Measurements from ENCODE around the gene ARID3C.

Gene ARID3C

DNA sequence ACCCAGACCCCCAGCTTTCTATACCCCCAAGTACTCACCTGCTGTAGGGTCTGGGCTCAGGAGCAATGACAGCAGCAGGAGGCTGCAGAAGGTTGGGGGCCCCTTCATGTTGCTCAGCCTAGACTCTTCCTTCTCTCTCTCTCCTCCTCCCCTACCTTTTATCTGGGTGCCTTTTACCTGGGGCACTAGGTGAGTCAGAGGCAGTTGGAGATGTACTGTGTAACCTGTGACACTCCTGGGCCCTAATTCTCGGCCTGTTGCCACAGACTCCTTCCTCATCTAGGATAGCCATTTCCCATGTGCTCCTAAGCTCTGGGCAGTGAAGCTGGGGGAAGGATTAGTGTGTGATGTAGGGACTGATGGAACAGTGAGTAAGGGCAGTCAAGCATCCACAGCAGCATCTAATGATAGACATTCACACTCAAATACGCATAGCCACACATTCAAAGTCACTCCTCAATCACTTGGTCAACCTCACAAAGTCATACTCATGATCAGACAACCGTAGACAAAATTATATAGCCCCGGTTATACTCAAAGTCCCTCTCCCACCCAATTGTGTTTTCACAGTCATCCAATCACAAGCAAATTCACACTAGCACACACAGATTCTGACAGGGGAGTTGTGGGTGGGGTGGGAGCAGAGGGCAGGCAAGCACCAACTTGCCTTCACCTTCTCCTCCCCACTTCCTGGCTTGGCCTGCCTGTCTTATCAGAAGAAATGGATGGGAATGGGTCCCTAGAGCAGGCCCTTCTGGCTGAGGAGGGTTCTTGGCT, 33.8 kb upstream of the ARID3C start, which contains the start of gene CCL27:
Gene CCL27 (minus strand): TSS at position 132 of the 777 bp plus-strand sequence. CDS start 24 bp downstream, at position 108.
- Histone ChIP-seq H2BK5ac (ENCODE audit: low read length) (no peak within 1 kb of the TSS), H3K4me2 (ENCODE audit: low read length) (no peak within 1 kb of the TSS), H3K4me3 (ENCODE audit: low read length) (no peak within 1 kb of the TSS), H3K18ac (ENCODE audit: low read length) (no peak within 1 kb of the TSS), H2AK5ac (ENCODE audit: low read length) (no peak within 1 kb of the TSS), H2BK15ac (replicated peaks; ENCODE audit: low read depth) (no peak within 1 kb of the TSS), H3K9ac (ENCODE audit: low read length) (no peak within 1 kb of the TSS), H3K79me2 (ENCODE audit: control insufficient read depth, insufficient read depth, low read length) (no peaks in the 10 kb centered on the region), H3K36me3 (ENCODE audit: control insufficient read depth, insufficient read depth, low read length) (no peaks in the 10 kb centered on the region), H4K5ac (ENCODE audit: low read length) (no peak within 1 kb of the TSS), H3K4ac (ENCODE audit: low read depth, low read length) (no peak within 1 kb of the TSS), H3K23ac (ENCODE audit: low read length) (no peak within 1 kb of the TSS), H3K79me1 (ENCODE audit: low read length) (peaks cover 1% of the 10 kb centered on the region), H4K8ac (ENCODE audit: low read depth, low read length) (no peak within 1 kb of the TSS), H3K27me3 (ENCODE audit: insufficient read depth, low read length, poor library complexity) (no peaks in the 10 kb centered on the region), H3K56ac (ENCODE audit: low read length) (no peak within 1 kb of the TSS), H3K4me1 (ENCODE audit: control insufficient read depth, low read depth, low read length) (no peaks in the 10 kb centered on the region), H2BK120ac (ENCODE audit: low read depth, low read length) (no peak within 1 kb of the TSS), H3K27ac (ENCODE audit: low read depth, low read length) (no peak within 1 kb of the TSS)
- no peak for DNase-seq
- WGBS (ENCODE audit: extremely low coverage, insufficient coverage, low lambda C conversion rate): no CpG with 5 or more reads among the region's 4 CpGs

DNA sequence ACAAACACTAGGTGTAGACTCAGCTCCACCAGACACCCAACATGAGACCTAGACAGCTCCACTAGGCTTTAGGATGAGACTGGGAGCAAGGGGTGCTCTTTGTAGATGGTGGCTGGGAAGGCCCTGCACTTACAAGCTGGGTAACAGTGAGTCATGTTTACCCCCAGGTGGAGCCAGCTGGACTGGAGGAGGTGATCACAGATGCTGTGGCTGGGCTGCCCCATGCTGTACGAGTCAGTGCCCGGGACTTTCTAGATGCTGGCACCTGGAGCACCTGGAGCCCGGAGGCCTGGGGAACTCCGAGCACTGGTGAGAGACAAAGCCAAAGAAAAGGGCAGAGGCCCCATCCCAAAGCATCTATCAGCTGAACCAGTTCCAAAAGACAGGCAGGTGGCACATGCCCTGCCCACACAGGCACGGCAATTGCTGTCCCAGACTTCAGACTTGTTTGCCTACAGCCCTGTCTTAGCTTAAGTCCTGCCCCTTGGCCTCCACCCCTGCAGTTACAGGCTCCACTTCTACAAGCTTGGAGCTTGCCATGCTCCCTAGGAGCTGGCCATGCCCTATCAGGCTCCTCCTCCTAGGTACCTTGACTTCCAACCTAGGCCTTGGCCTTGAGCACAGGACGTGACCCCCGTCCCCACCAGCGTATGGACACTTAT, 30.9 kb upstream of the ARID3C start:
- no CpG with 5 or more reads among the region's 8 CpGs for WGBS (ENCODE audit: extremely low coverage, insufficient coverage, low lambda C conversion rate)
- no peaks in the 10 kb centered on the region for H3K79me1 ChIP-seq (ENCODE audit: low read length)
- H2BK15ac ChIP-seq (replicated peaks; ENCODE audit: low read depth): no peak overlapping the region
- H3K4me3 ChIP-seq (ENCODE audit: low read length): no peak overlapping the region
- H2BK5ac ChIP-seq (ENCODE audit: low read length): no peak overlapping the region
- no peak overlapping the region for H3K9ac ChIP-seq (ENCODE audit: low read length)
- no peak overlapping the region for H3K56ac ChIP-seq (ENCODE audit: low read length)
- H3K4me2 ChIP-seq (ENCODE audit: low read length): no peak overlapping the region
- no peak for DNase-seq
- H2AK5ac ChIP-seq (ENCODE audit: low read length): no peak overlapping the region
- no peak overlapping the region for H4K5ac ChIP-seq (ENCODE audit: low read length)
- no peaks in the 10 kb centered on the region for H3K36me3 ChIP-seq (ENCODE audit: control insufficient read depth, insufficient read depth, low read length)
- H3K23ac ChIP-seq (ENCODE audit: low read length): no peak overlapping the region
- H4K8ac ChIP-seq (ENCODE audit: low read depth, low read length): no peak overlapping the region
- no peaks in the 10 kb centered on the region for H3K27me3 ChIP-seq (ENCODE audit: insufficient read depth, low read length, poor library complexity)
- H2BK120ac ChIP-seq (ENCODE audit: low read depth, low read length): no peak overlapping the region
- no peak overlapping the region for H3K27ac ChIP-seq (ENCODE audit: low read depth, low read length)
- no peak overlapping the region for H3K18ac ChIP-seq (ENCODE audit: low read length)
- peaks cover 3% of the 10 kb centered on the region for H3K4me1 ChIP-seq (ENCODE audit: control insufficient read depth, low read depth, low read length)
- H3K79me2 ChIP-seq (ENCODE audit: control insufficient read depth, insufficient read depth, low read length): no peaks in the 10 kb centered on the region
- no peak overlapping the region for H3K4ac ChIP-seq (ENCODE audit: low read depth, low read length)

DNA sequence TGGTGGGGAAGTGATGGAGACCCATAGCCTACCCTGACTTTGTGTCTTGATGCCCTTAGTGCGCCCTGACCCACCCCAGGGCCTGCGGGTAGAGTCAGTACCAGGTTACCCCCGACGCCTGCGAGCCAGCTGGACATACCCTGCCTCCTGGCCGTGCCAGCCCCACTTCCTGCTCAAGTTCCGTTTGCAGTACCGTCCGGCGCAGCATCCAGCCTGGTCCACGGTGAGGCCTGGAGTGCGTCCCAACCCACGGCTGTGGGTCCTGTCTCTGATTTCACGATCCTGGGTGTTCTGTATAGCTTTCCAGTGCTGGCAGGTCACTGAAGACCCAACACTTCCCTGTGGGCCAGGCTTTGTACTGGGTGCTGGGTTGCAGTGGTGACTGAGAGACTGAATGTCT, 29.6 kb upstream of the ARID3C start:
- Histone ChIP-seq H3K4me1 (ENCODE audit: control insufficient read depth, low read depth, low read length) (peaks cover 12% of the 10 kb centered on the region), H3K9ac (ENCODE audit: low read length) (no peak overlapping the region), H2BK5ac (ENCODE audit: low read length) (no peak overlapping the region), H3K79me2 (ENCODE audit: control insufficient read depth, insufficient read depth, low read length) (no peaks in the 10 kb centered on the region), H3K4me2 (ENCODE audit: low read length) (no peak overlapping the region), H3K4ac (ENCODE audit: low read depth, low read length) (no peak overlapping the region), H3K4me3 (ENCODE audit: low read length) (no peak overlapping the region), H4K5ac (ENCODE audit: low read length) (no peak overlapping the region), H3K56ac (ENCODE audit: low read length) (no peak overlapping the region), H2AK5ac (ENCODE audit: low read length) (no peak overlapping the region), H3K18ac (ENCODE audit: low read length) (no peak overlapping the region), H2BK15ac (replicated peaks; ENCODE audit: low read depth) (no peak overlapping the region), H3K79me1 (ENCODE audit: low read length) (no peaks in the 10 kb centered on the region), H3K27me3 (ENCODE audit: insufficient read depth, low read length, poor library complexity) (no peaks in the 10 kb centered on the region), H3K23ac (ENCODE audit: low read length) (no peak overlapping the region), H3K36me3 (ENCODE audit: control insufficient read depth, insufficient read depth, low read length) (no peaks in the 10 kb centered on the region), H2BK120ac (ENCODE audit: low read depth, low read length) (no peak overlapping the region), H3K27ac (ENCODE audit: low read depth, low read length) (no peak overlapping the region), H4K8ac (ENCODE audit: low read depth, low read length) (no peak overlapping the region)
- no CpG with 5 or more reads among the region's 14 CpGs for WGBS (ENCODE audit: extremely low coverage, insufficient coverage, low lambda C conversion rate)
- no peak for DNase-seq

DNA sequence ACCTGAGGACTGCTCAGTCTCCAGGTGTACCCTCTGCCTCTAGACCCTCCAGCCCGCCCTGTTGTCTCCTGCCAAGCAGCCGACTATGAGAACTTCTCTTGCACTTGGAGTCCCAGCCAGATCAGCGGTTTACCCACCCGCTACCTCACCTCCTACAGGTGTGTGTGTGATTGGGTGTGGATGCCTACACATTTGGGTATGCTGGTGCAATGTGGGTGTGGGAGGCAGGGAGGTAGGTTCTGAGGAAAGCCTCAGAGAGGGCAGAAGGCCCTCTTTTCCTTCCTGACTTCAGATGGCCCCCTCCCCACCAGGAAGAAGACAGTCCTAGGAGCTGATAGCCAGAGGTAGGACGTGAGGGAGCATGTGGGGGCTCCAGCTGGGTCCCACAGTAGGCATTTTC, 28.1 kb upstream of the ARID3C start:
- peaks cover 22% of the 10 kb centered on the region for H3K4me1 ChIP-seq (ENCODE audit: control insufficient read depth, low read depth, low read length)
- no peaks in the 10 kb centered on the region for H3K27me3 ChIP-seq (ENCODE audit: insufficient read depth, low read length, poor library complexity)
- no peak overlapping the region for H3K4me2 ChIP-seq (ENCODE audit: low read length)
- no peaks in the 10 kb centered on the region for H3K79me2 ChIP-seq (ENCODE audit: control insufficient read depth, insufficient read depth, low read length)
- no peak overlapping the region for H2BK120ac ChIP-seq (ENCODE audit: low read depth, low read length)
- H3K27ac ChIP-seq (ENCODE audit: low read depth, low read length): no peak overlapping the region
- no peak overlapping the region for H4K8ac ChIP-seq (ENCODE audit: low read depth, low read length)
- no peak overlapping the region for H2AK5ac ChIP-seq (ENCODE audit: low read length)
- no peaks in the 10 kb centered on the region for H3K36me3 ChIP-seq (ENCODE audit: control insufficient read depth, insufficient read depth, low read length)
- H3K56ac ChIP-seq (ENCODE audit: low read length): no peak overlapping the region
- no peak overlapping the region for H3K4me3 ChIP-seq (ENCODE audit: low read length)
- H3K9ac ChIP-seq (ENCODE audit: low read length): no peak overlapping the region
- no peak overlapping the region for H2BK15ac ChIP-seq (replicated peaks; ENCODE audit: low read depth)
- WGBS (ENCODE audit: extremely low coverage, insufficient coverage, low lambda C conversion rate): no CpG with 5 or more reads among the region's 5 CpGs
- no peak overlapping the region for H3K23ac ChIP-seq (ENCODE audit: low read length)
- H2BK5ac ChIP-seq (ENCODE audit: low read length): no peak overlapping the region
- DNase-seq: no peak
- no peak overlapping the region for H3K4ac ChIP-seq (ENCODE audit: low read depth, low read length)
- H4K5ac ChIP-seq (ENCODE audit: low read length): no peak overlapping the region
- H3K79me1 ChIP-seq (ENCODE audit: low read length): no peaks in the 10 kb centered on the region
- no peak overlapping the region for H3K18ac ChIP-seq (ENCODE audit: low read length)

DNA sequence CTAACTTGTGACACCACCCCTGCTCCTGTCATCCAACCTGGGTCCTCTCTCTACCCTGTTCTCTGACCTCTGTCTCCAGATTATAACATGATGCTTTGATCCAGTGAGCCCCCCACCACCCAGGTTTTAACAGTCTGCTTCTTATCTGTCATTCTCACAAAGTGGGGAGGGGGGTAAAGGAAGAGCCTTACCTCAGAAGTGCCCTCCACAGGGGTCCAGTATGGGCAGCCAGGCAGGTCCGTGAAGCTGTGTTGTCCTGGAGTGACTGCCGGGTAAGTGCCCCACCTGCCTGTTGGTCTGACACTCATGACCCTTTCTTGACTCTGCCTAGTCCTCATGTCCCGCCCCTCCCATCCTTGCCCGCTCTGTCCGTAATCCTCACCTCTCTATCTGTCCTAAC, 26.5 kb upstream of the ARID3C start:
- no CpG with 5 or more reads among the region's 5 CpGs for WGBS (ENCODE audit: extremely low coverage, insufficient coverage, low lambda C conversion rate)
- H2BK120ac ChIP-seq (ENCODE audit: low read depth, low read length): no peak overlapping the region
- peaks cover 24% of the 10 kb centered on the region for H3K4me1 ChIP-seq (ENCODE audit: control insufficient read depth, low read depth, low read length)
- H3K27me3 ChIP-seq (ENCODE audit: insufficient read depth, low read length, poor library complexity): no peaks in the 10 kb centered on the region
- H2BK5ac ChIP-seq (ENCODE audit: low read length): no peak overlapping the region
- no peak overlapping the region for H3K18ac ChIP-seq (ENCODE audit: low read length)
- H3K4me3 ChIP-seq (ENCODE audit: low read length): no peak overlapping the region
- H3K9ac ChIP-seq (ENCODE audit: low read length): no peak overlapping the region
- no peaks in the 10 kb centered on the region for H3K79me1 ChIP-seq (ENCODE audit: low read length)
- H3K4me2 ChIP-seq (ENCODE audit: low read length): no peak overlapping the region
- no peaks in the 10 kb centered on the region for H3K79me2 ChIP-seq (ENCODE audit: control insufficient read depth, insufficient read depth, low read length)
- no peak overlapping the region for H2AK5ac ChIP-seq (ENCODE audit: low read length)
- H3K27ac ChIP-seq (ENCODE audit: low read depth, low read length): no peak overlapping the region
- H2BK15ac ChIP-seq (replicated peaks; ENCODE audit: low read depth): no peak overlapping the region
- H3K23ac ChIP-seq (ENCODE audit: low read length): no peak overlapping the region
- no peak overlapping the region for H3K56ac ChIP-seq (ENCODE audit: low read length)
- no peak for DNase-seq
- H3K4ac ChIP-seq (ENCODE audit: low read depth, low read length): no peak overlapping the region
- H3K36me3 ChIP-seq (ENCODE audit: control insufficient read depth, insufficient read depth, low read length): no peaks in the 10 kb centered on the region
- H4K8ac ChIP-seq (ENCODE audit: low read depth, low read length): no peak overlapping the region
- no peak overlapping the region for H4K5ac ChIP-seq (ENCODE audit: low read length)
